ENCODE results near the gene LLGL1. TPM values are rescaled to one million over a fixed set of nuclear protein-coding genes. Genes with fewer than 3 reads are reported as not detected.
A peak's percentile ranks its signal among the peaks of the same experiment; 100 is the strongest.

Gene LLGL1
- total RNA-seq, 1 donor from 2014 or later = 17.2 TPM

GRCh38 chr17:18267927-18268711 lies 42.7 kb downstream of the LLGL1 start:
- peak in 1 of 2 donors; percentile 59 for DNase-seq (ENCODE audit: low read depth in 2 of 2)

- no peak for DNase-seq (ENCODE audit: low read depth in 2 of 2)
Measured at GRCh38 chr17:18270046-18270931, 44.9 kb downstream of the LLGL1 start.

GRCh38 chr17:18277076-18277475 lies 51.6 kb downstream of the LLGL1 start:
- DNase-seq (ENCODE audit: low read depth in 2 of 2) = no peak

- DNase-seq (ENCODE audit: low read depth in 2 of 2) = no peak
Measured at GRCh38 chr17:18278867-18279266, 53.4 kb downstream of the LLGL1 start.

- DNase-seq (ENCODE audit: low read depth in 2 of 2) = no peak
Measured at GRCh38 chr17:18280249-18280648, 54.8 kb downstream of the LLGL1 start.

GRCh38 chr17:18280766-18281371 lies 55.4 kb downstream of the LLGL1 start:
- DNase-seq (ENCODE audit: low read depth in 2 of 2) = no peak

GRCh38 chr17:18281788-18282187 lies 56.4 kb downstream of the LLGL1 start:
- no peak for DNase-seq (ENCODE audit: low read depth in 2 of 2)

GRCh38 chr17:18285296-18285695 lies 59.9 kb downstream of the LLGL1 start:
- DNase-seq (ENCODE audit: low read depth in 2 of 2) = no peak

- no peak for DNase-seq (ENCODE audit: low read depth in 2 of 2)
Measured at GRCh38 chr17:18291718-18292540, 66.5 kb downstream of the LLGL1 start.

Other genes with a start within 250 kb of the LLGL1 start
- gene ATPAF2, start 186.5 kb upstream of the LLGL1 start, total RNA-seq = 18.4 and 20.4 TPM in 2 replicates
- 5.1 and 7.0 TPM in 2 replicates for gene GID4, start 186.2 kb upstream of the LLGL1 start, total RNA-seq
- gene DRG2, start 137.7 kb upstream of the LLGL1 start, total RNA-seq = 27.6 and 34.4 TPM in 2 replicates
- 0.13 and 0.26 TPM in 2 replicates for gene MYO15A, start 116.9 kb upstream of the LLGL1 start, total RNA-seq
- 57.9 and 71.8 TPM in 2 replicates for gene ALKBH5, start 41.8 kb upstream of the LLGL1 start, total RNA-seq
- 280 and 292 TPM in 2 replicates for gene FLII, start 33.1 kb downstream of the LLGL1 start, total RNA-seq
- 8.1 and 13.9 TPM in 2 replicates for gene MIEF2, start 35.0 kb downstream of the LLGL1 start, total RNA-seq
- 14.1 and 19.3 TPM in 2 replicates for gene TOP3A, start 89.4 kb downstream of the LLGL1 start, total RNA-seq
- 11.4 and 18.5 TPM in 2 replicates for gene SMCR8, start 89.7 kb downstream of the LLGL1 start, total RNA-seq
- 11.0 and 16.7 TPM in 2 replicates for gene SHMT1, start 137.9 kb downstream of the LLGL1 start, total RNA-seq
- gene EVPLL, start 152.1 kb downstream of the LLGL1 start, total RNA-seq = not detected in 2 replicates